Activated CD8-positive, alpha-beta T cell treated with anti-CD3 and anti-CD28 coated beads for 36 hours (primary cell): ENCODE results near the gene BTNL3. TPM values are rescaled to one million over a fixed set of nuclear protein-coding genes. Genes with fewer than 3 reads are reported as not detected.

Source experiments
- ATAC-seq: fragments of 200-7000 bp; cut with Tn5 transposase; one replicate; pipeline ENCODE4 v1.10.0; 2021; ENCODE audit warnings: mild to moderate bottlenecking, moderate library complexity
- CTCF ChIA-PET: fragments of 350-600 bp; sonication (Branson Sonifier 250); formaldehyde crosslinking; loops from one replicate; lab custom pipeline; 2021; ENCODE audit warnings: antibody characterized with exemption; lab: Charles Lee
- POLR2A ChIA-PET: fragments of 350-600 bp; sonication (Branson Sonifier 250); formaldehyde crosslinking; loops from one replicate; lab custom pipeline; 2021; ENCODE audit warnings: antibody characterized with exemption; lab: Charles Lee
- DNase-seq: peaks from one replicate; pipeline ENCODE4 v3.0.0-alpha.2; 2020
- H3K27ac Mint-ChIP-seq: one replicate; pipeline ENCODE4 v1.8.0; 2021; ENCODE audit warnings: mild to moderate bottlenecking, mixed read lengths
- H3K27me3 Mint-ChIP-seq: one replicate; pipeline ENCODE4 v1.8.0; 2021; ENCODE audit warnings: mixed read lengths
- H3K36me3 Mint-ChIP-seq: one replicate; pipeline ENCODE4 v1.8.0; 2021; ENCODE audit warnings: low read depth, mixed read lengths
- H3K4me1 Mint-ChIP-seq: one replicate; pipeline ENCODE4 v1.8.0; 2021; ENCODE audit warnings: low read depth, mixed read lengths
- H3K4me3 Mint-ChIP-seq: one replicate; pipeline ENCODE4 v1.8.0; 2021; ENCODE audit warnings: mild to moderate bottlenecking, moderate library complexity, mixed read lengths
- H3K9me3 Mint-ChIP-seq: one replicate; pipeline ENCODE4 v1.8.0; 2021; ENCODE audit warnings: mixed read lengths
- CTCF ChIP-seq: fragments of 200-600 bp; IDR thresholded peaks from one replicate; pipeline ENCODE4 v1.8.0; 2022; ENCODE audit warnings: antibody characterized with exemption, mild to moderate bottlenecking
- intact Hi-C: fragments of 100-400 bp; cut with micrococcal nuclease; formaldehyde crosslinking; loops from one replicate; pipeline ENCODE4 v1.10.0; 2022
- microRNA-seq: library from miRNA; unstranded; fragments of <30 nt; microRNA quantifications from one replicate; pipeline ENCODE4 v1.2.0, GENCODE V29; 2022; ENCODE audit warnings: borderline microRNAs expressed, borderline replicate concordance
- total RNA-seq, 2 experiments: library from RNA; stranded (reverse); gene quantifications; one replicate each; pipeline ENCODE4 v1.2.3, GENCODE V29; 2021

BTNL3 gene
- total RNA-seq, 2 experiments from 2014 or later: not detected

DNA sequence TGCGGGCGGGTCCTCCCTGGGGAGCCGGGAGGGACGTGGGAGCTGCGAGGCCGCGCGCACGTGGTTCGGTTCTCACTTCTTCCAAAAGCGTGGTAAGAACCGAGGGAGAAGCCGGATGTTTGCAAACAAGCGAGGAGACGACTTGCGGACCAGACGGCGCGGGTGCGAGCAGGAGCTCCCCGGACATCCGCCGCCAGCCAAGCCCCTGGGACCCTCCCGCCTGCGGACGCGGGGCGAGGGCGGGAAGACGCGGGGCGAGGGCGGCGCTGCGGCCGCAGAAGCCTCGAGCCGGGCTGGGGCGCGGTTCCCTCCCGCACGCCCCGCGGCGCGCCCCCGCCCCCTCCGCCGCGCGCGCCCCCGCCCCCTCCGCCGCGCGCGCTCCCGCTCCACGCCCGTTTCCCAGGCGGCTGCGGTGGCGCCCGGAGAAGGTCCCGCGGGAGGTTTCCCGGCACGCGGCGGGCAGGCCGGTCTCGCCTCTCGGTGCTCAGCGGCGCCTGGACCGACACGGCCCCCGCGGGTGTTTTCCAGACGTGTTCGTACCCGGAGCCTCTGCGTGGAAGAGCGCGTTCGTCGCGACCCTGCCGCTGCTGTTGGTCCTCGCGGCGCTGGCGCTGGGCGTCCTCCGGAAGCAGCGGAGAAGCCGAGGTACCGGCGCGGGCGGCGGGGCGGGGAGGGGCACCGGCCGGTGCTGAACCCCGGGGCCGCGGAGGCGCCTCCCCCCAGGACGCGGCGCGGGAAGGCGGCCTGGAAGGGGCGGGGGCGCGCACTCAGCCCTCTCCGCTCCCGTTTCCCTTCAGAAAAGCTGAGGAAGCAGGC is 64.2 kb downstream of the BTNL3 start:
- peaks cover 70% of the 10 kb centered on the region for H3K27me3 Mint-ChIP-seq
- peaks cover 10% of the 10 kb centered on the region for H3K4me1 Mint-ChIP-seq
- TF ChIP-seq CTCF: no peak
- peak; percentile 47 for ATAC-seq
- ChIA-PET CTCF (no interaction called here), POLR2A (interaction anchor here (0.6 to 1.0 kb wide), 2 partner anchors 240 to 303 kb away, joined by 3 to 5 read pairs; no protein-coding TSS in a partner anchor)
- H3K27ac Mint-ChIP-seq: no peak overlapping the region
- H3K4me3 Mint-ChIP-seq: peak overlapping the region; percentile 61
- H3K36me3 Mint-ChIP-seq: peaks cover 2% of the 10 kb centered on the region
- intact Hi-C loops: no loop called here
- peak; percentile 37 for DNase-seq
- H3K9me3 Mint-ChIP-seq: peaks cover 3% of the 10 kb centered on the region

DNA sequence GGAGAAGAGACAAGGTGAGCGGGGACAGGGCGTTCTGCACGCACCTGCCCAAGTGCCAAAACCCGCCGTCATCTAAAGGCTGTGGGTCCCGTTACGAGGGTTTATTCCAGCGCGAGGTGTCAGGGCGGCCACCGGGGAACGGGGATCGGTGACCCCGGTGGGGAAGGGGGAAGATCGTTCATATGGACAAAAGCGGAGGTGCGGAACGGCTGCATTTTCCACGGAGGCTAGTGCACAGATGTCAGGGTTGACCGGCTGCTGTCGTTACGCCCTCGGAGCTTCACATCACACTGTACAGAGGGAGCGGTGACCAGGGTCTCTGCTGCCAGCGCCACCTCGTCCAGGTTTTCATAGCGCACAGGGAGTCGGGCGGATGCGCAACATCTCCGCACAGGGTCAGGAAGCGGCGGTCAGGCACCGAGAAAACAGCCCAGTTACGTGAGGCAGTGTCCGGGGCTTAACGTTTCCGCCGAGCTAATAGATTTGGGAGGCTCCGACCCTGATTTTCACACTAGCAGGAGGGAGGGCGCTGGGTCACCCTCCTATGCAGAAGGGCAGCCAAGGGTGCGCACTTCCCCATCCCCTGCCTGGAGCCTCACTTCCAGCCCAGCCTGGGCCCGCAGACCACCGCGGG is 65.0 kb downstream of the BTNL3 start:
- peaks cover 3% of the 10 kb centered on the region for H3K9me3 Mint-ChIP-seq
- ChIA-PET POLR2A (no interaction called here), CTCF (interaction anchor here (1.9 kb wide), 1 partner anchor 185 kb away, joined by 4 read pairs; no protein-coding TSS in a partner anchor)
- ATAC-seq (peak; percentile 30), DNase-seq (no peak)
- peaks cover 72% of the 10 kb centered on the region for H3K27me3 Mint-ChIP-seq
- peaks cover 10% of the 10 kb centered on the region for H3K4me1 Mint-ChIP-seq
- H3K27ac Mint-ChIP-seq: no peak overlapping the region
- peak overlapping the region; percentile 54 for H3K4me3 Mint-ChIP-seq
- intact Hi-C loops: no loop called here
- TF ChIP-seq CTCF: no peak
- peaks cover 2% of the 10 kb centered on the region for H3K36me3 Mint-ChIP-seq

DNA sequence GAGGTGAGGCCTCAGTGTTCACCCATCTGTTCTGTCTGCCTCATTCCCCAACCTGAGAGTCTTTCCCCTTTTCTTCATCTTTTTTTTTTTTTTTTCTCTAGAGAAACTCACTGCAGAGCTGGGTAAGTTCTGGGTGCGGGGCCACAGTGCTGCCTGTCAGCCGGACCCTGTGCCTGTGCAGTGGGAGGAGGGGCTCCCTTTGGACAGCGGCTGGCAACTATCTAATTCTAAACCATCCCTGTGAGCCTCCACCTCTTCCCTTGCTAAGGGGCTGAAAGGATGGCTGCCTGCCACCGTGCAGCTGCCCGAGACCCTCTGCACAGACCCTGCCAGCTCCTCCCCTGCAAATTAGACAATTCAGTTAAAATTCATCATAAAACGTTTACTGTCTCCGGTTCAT is 65.5 kb downstream of the BTNL3 start:
- ATAC-seq: no peak
- Mint-ChIP-seq H3K27me3 (peaks cover 77% of the 10 kb centered on the region), H3K36me3 (peaks cover 2% of the 10 kb centered on the region), H3K4me3 (no peak overlapping the region), H3K27ac (no peak overlapping the region), H3K4me1 (peaks cover 10% of the 10 kb centered on the region), H3K9me3 (peaks cover 3% of the 10 kb centered on the region)
- ChIA-PET CTCF (interaction anchor here (1.9 kb wide), 1 partner anchor 185 kb away, joined by 4 read pairs; no protein-coding TSS in a partner anchor), POLR2A (no interaction called here)
- intact Hi-C loops: no loop called here
- no peak for TF ChIP-seq CTCF
- DNase-seq: no peak

DNA sequence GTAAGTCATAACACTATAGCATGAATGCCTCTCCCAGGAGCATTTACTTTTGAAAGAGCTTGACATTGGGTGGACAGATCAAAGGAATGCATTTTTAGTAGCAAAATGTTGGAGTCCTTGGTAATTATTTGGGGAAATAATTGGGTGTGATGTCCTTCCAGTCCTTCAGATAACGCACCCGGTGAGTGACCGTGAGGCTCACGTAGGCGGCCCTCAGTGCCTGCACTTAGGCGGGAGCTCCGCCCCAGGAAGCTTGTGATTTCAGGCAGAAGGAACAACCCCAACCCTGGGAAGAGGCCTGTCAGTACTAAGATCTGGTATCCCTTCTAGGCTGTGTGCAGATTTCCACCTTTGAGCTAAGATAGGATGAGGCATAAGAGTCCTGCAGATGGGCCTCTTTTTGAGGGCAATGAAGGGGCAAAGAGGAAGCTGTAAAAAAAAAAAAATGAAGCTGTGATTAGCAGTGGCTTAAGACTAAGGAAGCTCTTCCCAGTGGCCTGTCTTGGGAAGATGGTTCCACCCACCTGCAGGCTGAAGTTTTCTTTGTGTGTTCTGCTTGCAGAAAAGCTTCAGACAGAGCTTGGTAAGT is 66.3 kb downstream of the BTNL3 start:
- ATAC-seq: no peak
- no peak overlapping the region for H3K4me3 Mint-ChIP-seq
- intact Hi-C loops: no loop called here
- ChIA-PET CTCF (interaction anchor here (0.7 to 1.9 kb wide), 2 partner anchors 186 to 217 kb away, joined by 3 to 4 read pairs; no protein-coding TSS in a partner anchor), POLR2A (no interaction called here)
- DNase-seq: no peak
- peaks cover 76% of the 10 kb centered on the region for H3K27me3 Mint-ChIP-seq
- H3K27ac Mint-ChIP-seq: no peak overlapping the region
- no peak for TF ChIP-seq CTCF
- H3K36me3 Mint-ChIP-seq: peaks cover 2% of the 10 kb centered on the region
- H3K4me1 Mint-ChIP-seq: peaks cover 10% of the 10 kb centered on the region
- peaks cover 3% of the 10 kb centered on the region for H3K9me3 Mint-ChIP-seq

Small RNAs within 50 kb of the gene (microRNA-seq; reads per million reads assigned to microRNA genes)
- gene MIR8089: not detected

Other genes starting within 250 kb of the BTNL3 start
- not detected for gene OR2Y1, start 248.8 kb upstream of the BTNL3 start, total RNA-seq
- gene MGAT1, start 186.0 kb upstream of the BTNL3 start, total RNA-seq: 100 to 1,000 TPM; 161 to 171 TPM
- 10 to 100 TPM; 22.2 to 22.6 TPM for gene ZFP62, start 127.6 kb upstream of the BTNL3 start, total RNA-seq
- not detected for gene BTNL8, start 89.7 kb upstream of the BTNL3 start, total RNA-seq
- not detected for gene BTNL9, start 51.4 kb downstream of the BTNL3 start, total RNA-seq
- not detected for gene OR2V1, start 142.3 kb downstream of the BTNL3 start, total RNA-seq
- gene OR2V2, start 158.7 kb downstream of the BTNL3 start, total RNA-seq: not detected
- gene TRIM7, start 216.3 kb downstream of the BTNL3 start, total RNA-seq: 1 to 10 TPM; 1.1 to 3.0 TPM
- 10 to 100 TPM; 30.6 to 31.5 TPM for gene TRIM41, start 234.4 kb downstream of the BTNL3 start, total RNA-seq